ENCODE data around the gene RCC2. TPM values are rescaled to one million over a fixed set of nuclear protein-coding genes. Genes with fewer than 3 reads are reported as not detected.
"Not testable (repeated sequence)": the region's sequence is repeated elsewhere in the genome, so short reads cannot be mapped to it uniquely, and the experiment has no call there.

Gene RCC2
- total RNA-seq, 1 experiment from 2014 or later, result 473 TPM

GRCh38 chr1:17475752-17476151 lies 36.3 kb upstream of the RCC2 start:
- Histone ChIP-seq H4K5ac (ENCODE audit: insufficient read length, low read depth, low read length) (no peak overlapping the region), H2AK5ac (ENCODE audit: insufficient read length, low read length) (no peak overlapping the region), H2BK20ac (ENCODE audit: low read depth, low read length, poor library complexity, severe bottlenecking) (no peak overlapping the region), H4K20me1 (ENCODE audit: control insufficient read depth, insufficient read depth, insufficient read length) (no peaks in the 10 kb centered on the region), H3K4me2 (ENCODE audit: insufficient read depth, insufficient read length, low read length) (no peak overlapping the region), H3K27ac (ENCODE audit: insufficient read length, low read depth, low read length) (no peak overlapping the region), H3K9me3 (ENCODE audit: control insufficient read depth, low read depth, low read length) (no peaks in the 10 kb centered on the region), H3K18ac (ENCODE audit: insufficient read length, low read depth, low read length) (no peak overlapping the region), H2BK15ac (ENCODE audit: low read depth, low read length) (no peak overlapping the region), H2AFZ (ENCODE audit: low read length) (no peak overlapping the region), H4K91ac (ENCODE audit: insufficient read length, low read depth, low read length) (no peak overlapping the region), H2BK5ac (ENCODE audit: insufficient read length, low read length) (no peak overlapping the region), H3K23me2 (ENCODE audit: insufficient read length, low read depth, low read length, poor library complexity, severe bottlenecking) (no peaks in the 10 kb centered on the region), H4K8ac (replicated peaks; ENCODE audit: insufficient read length, low read depth, low read length) (no peak overlapping the region), H3K56ac (ENCODE audit: insufficient read length, low read depth, low read length) (no peak overlapping the region), H2BK12ac (ENCODE audit: insufficient read length, low read depth, low read length) (no peak overlapping the region), H3K4ac (ENCODE audit: low read depth, low read length) (no peak overlapping the region), H3K14ac (ENCODE audit: insufficient read depth, low read length) (no peak overlapping the region), H2BK120ac (ENCODE audit: low read depth, low read length, poor library complexity, severe bottlenecking) (no peak overlapping the region), H3K9ac (ENCODE audit: extremely low read depth, insufficient read length, low read length) (no peak overlapping the region), H3K79me2 (ENCODE audit: insufficient read depth, low read length) (no peaks in the 10 kb centered on the region), H3K4me1 (ENCODE audit: insufficient read depth, low read length) (peaks cover 2% of the 10 kb centered on the region; the same call in 1 of the 2 replicates), H3K23ac (ENCODE audit: insufficient read length, low read depth, low read length) (no peak overlapping the region), H3K27me3 (ENCODE audit: insufficient read depth, low read length) (no peaks in the 10 kb centered on the region), H3T11ph (ENCODE audit: low read length) (no peak overlapping the region), H3K79me1 (ENCODE audit: insufficient read depth, low read depth, low read length, poor library complexity, severe bottlenecking) (no peaks in the 10 kb centered on the region)
- H3K4me1 Mint-ChIP-seq, result peaks cover 20 to 22% of the 10 kb centered on the region in 2 experiments
- H3K36me3 Mint-ChIP-seq (ENCODE audit: insufficient read depth in 1 of 3, low read depth in 3 of 3), result no peaks in the 10 kb centered on the region; a peak in 1 of 7 replicates
- no CpG with 5 or more reads among the region's 3 CpGs for WGBS (ENCODE audit: extremely low coverage, insufficient read length, low lambda C conversion rate)
- H3K4me3 Mint-ChIP-seq, result no peak overlapping the region
- DNase-seq, result peak; percentile 22
- TF ChIP-seq, protein P1, sequence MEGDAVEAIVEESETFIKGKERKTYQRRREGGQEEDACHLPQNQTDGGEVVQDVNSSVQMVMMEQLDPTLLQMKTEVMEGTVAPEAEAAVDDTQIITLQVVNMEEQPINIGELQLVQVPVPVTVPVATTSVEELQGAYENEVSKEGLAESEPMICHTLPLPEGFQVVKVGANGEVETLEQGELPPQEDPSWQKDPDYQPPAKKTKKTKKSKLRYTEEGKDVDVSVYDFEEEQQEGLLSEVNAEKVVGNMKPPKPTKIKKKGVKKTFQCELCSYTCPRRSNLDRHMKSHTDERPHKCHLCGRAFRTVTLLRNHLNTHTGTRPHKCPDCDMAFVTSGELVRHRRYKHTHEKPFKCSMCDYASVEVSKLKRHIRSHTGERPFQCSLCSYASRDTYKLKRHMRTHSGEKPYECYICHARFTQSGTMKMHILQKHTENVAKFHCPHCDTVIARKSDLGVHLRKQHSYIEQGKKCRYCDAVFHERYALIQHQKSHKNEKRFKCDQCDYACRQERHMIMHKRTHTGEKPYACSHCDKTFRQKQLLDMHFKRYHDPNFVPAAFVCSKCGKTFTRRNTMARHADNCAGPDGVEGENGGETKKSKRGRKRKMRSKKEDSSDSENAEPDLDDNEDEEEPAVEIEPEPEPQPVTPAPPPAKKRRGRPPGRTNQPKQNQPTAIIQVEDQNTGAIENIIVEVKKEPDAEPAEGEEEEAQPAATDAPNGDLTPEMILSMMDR (conservative IDR thresholded peaks at IDR 0.05), result no peak
- H3K27ac Mint-ChIP-seq, result no peak overlapping the region
- H3K9me3 Mint-ChIP-seq, result no peaks in the 10 kb centered on the region; a peak in 1 of 5 replicates
- no peaks in the 10 kb centered on the region for H3K27me3 Mint-ChIP-seq (ENCODE audit: low read depth)

- H3K79me1 ChIP-seq (ENCODE audit: insufficient read depth, low read depth, low read length, poor library complexity, severe bottlenecking); H4K91ac ChIP-seq (ENCODE audit: insufficient read length, low read depth, low read length); H3K23me2 ChIP-seq (ENCODE audit: insufficient read length, low read depth, low read length, poor library complexity, severe bottlenecking); H4K20me1 ChIP-seq (ENCODE audit: control insufficient read depth, insufficient read depth, insufficient read length); H3K18ac ChIP-seq (ENCODE audit: insufficient read length, low read depth, low read length); H2BK5ac ChIP-seq (ENCODE audit: insufficient read length, low read length); H3K27me3 ChIP-seq (ENCODE audit: insufficient read depth, low read length); H3K14ac ChIP-seq (ENCODE audit: insufficient read depth, low read length); H3K27ac ChIP-seq (ENCODE audit: insufficient read length, low read depth, low read length); H3K9me3 Mint-ChIP-seq; H3K4me3 Mint-ChIP-seq; H3K36me3 Mint-ChIP-seq (ENCODE audit: insufficient read depth in 1 of 3, low read depth in 3 of 3); H3K4me2 ChIP-seq (ENCODE audit: insufficient read depth, insufficient read length, low read length); H3K79me2 ChIP-seq (ENCODE audit: insufficient read depth, low read length); H2AFZ ChIP-seq (ENCODE audit: low read length); H3K27me3 Mint-ChIP-seq (ENCODE audit: low read depth); H3K27ac Mint-ChIP-seq; H3K4me1 ChIP-seq (ENCODE audit: insufficient read depth, low read length); H2BK15ac ChIP-seq (ENCODE audit: low read depth, low read length); H3K9ac ChIP-seq (ENCODE audit: extremely low read depth, insufficient read length, low read length); H2BK120ac ChIP-seq (ENCODE audit: low read depth, low read length, poor library complexity, severe bottlenecking); H2AK5ac ChIP-seq (ENCODE audit: insufficient read length, low read length); H3K56ac ChIP-seq (ENCODE audit: insufficient read length, low read depth, low read length); H4K5ac ChIP-seq (ENCODE audit: insufficient read length, low read depth, low read length); H4K8ac ChIP-seq (replicated peaks; ENCODE audit: insufficient read length, low read depth, low read length); H3K23ac ChIP-seq (ENCODE audit: insufficient read length, low read depth, low read length); H3K4ac ChIP-seq (ENCODE audit: low read depth, low read length); H2BK20ac ChIP-seq (ENCODE audit: low read depth, low read length, poor library complexity, severe bottlenecking); H2BK12ac ChIP-seq (ENCODE audit: insufficient read length, low read depth, low read length); H3K9me3 ChIP-seq (ENCODE audit: control insufficient read depth, low read depth, low read length); H3T11ph ChIP-seq (ENCODE audit: low read length): not testable (repeated sequence)
- H3K4me1 Mint-ChIP-seq, result peaks cover 25 to 28% of the 10 kb centered on the region in 2 experiments
- peak; percentile 26 for DNase-seq
- WGBS (ENCODE audit: extremely low coverage, insufficient read length, low lambda C conversion rate), result no CpG with 5 or more reads among the region's 20 CpGs
Observed at GRCh38 chr1:17474836-17475555, 35.5 kb upstream of the RCC2 start.
